Ectodermal cell (in vitro differentiated cells): ENCODE measurements around the gene EIF2AK3. TPM values are rescaled to one million over a fixed set of nuclear protein-coding genes. Genes with fewer than 3 reads are reported as not detected.

ENCODE experiments used
- H3K27ac ChIP-seq: 2 replicates; pipeline ENCODE4 v1.7.0; 2013; ENCODE audit warnings: mild to moderate bottlenecking, low read depth, low read length; ENCODE audit not compliant: insufficient read depth, poor library complexity, severe bottlenecking
- H3K27me3 ChIP-seq: 2 replicates; pipeline ENCODE4 v1.7.0; 2013; ENCODE audit warnings: mild to moderate bottlenecking, low read length; ENCODE audit not compliant: insufficient read depth, control insufficient read depth, poor library complexity, severe bottlenecking
- H3K36me3 ChIP-seq: one replicate; pipeline ENCODE4 v1.7.0; 2013; ENCODE audit warnings: low read length; ENCODE audit not compliant: control insufficient read depth, insufficient read depth
- H3K4me1 ChIP-seq: one replicate; pipeline ENCODE4 v1.7.0; 2013; ENCODE audit warnings: low read length; ENCODE audit not compliant: control insufficient read depth, insufficient read depth
- H3K4me3 ChIP-seq: 2 replicates; pipeline ENCODE4 v1.7.0; 2013; ENCODE audit warnings: low read depth, low read length, control low read depth; ENCODE audit not compliant: insufficient read depth
- H3K9me3 ChIP-seq: 2 replicates; pipeline ENCODE4 v1.7.0; 2013; ENCODE audit warnings: mild to moderate bottlenecking, low read length, moderate library complexity; ENCODE audit not compliant: control insufficient read depth
- WGBS, 2 experiments: methylation state at CpG; one replicate each; pipeline ENCODE4 v1.1.7; 2013; ENCODE audit warnings: missing lambda C conversion rate in 2 of 2; 5-methylcytosine and 5-hydroxymethylcytosine counted together
- polyA plus RNA-seq, 4 experiments: library from polyadenylated mRNA; stranded (reverse); fragments of 50-300 nt; gene quantifications; one replicate each; pipeline ENCODE4 v1.2.3, GENCODE V29; 2013

The EIF2AK3 gene
- 10.6 TPM for polyA plus RNA-seq (2013, experiment 1 of 4)
- polyA plus RNA-seq (2013, experiment 2 of 4): 9.2 TPM
- polyA plus RNA-seq (2013, experiment 3 of 4): 10.6 TPM
- polyA plus RNA-seq (2013, experiment 4 of 4): 12.0 TPM

GRCh38 chr2:88627055-88627855 is at the start of gene EIF2AK3:
Gene EIF2AK3 (minus strand): TSS chr2:88627464. CDS start chr2:88627274, 190 bp downstream.
- WGBS, 2 experiments: 0% methylated on average over 75 of the region's 75 CpGs
- H3K4me3 ChIP-seq: peak within 1 kb of the TSS; percentile 64
- no peaks in the 10 kb centered on the region for H3K36me3 ChIP-seq
- H3K27ac ChIP-seq: peak within 1 kb of the TSS; percentile 97
- peaks cover 4% of the 10 kb centered on the region for H3K4me1 ChIP-seq
- H3K9me3 ChIP-seq: no peaks in the 10 kb centered on the region
- H3K27me3 ChIP-seq: no peaks in the 10 kb centered on the region

DNA sequence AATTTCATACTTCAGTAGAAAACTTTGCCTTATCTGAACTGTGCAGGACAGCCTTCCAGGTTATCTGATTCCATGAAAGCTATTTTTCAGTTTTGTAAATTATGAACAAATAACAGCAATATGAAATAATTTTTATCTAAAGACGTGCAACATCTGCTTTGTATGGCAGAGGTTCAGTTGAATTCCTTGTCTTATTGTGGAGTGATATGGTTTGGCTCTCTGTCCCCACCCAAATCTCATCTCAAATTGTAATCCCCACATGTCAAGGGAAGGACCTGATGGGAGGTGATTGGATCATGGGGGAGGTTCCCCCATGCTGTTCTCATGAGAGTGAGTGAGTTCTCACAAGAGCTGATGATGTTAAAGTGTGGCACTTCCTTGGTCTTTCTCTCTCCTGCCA is 46.1 kb upstream of the EIF2AK3 start:
- 86% methylated on average over 1 of the region's 1 CpG; no CpG with 5 or more reads in 1 of the 2 experiments for WGBS, 2 experiments
- Histone ChIP-seq H3K27me3 (no peaks in the 10 kb centered on the region), H3K9me3 (no peaks in the 10 kb centered on the region), H3K36me3 (no peaks in the 10 kb centered on the region), H3K4me3 (no peak overlapping the region), H3K27ac (no peak overlapping the region), H3K4me1 (no peaks in the 10 kb centered on the region)

DNA sequence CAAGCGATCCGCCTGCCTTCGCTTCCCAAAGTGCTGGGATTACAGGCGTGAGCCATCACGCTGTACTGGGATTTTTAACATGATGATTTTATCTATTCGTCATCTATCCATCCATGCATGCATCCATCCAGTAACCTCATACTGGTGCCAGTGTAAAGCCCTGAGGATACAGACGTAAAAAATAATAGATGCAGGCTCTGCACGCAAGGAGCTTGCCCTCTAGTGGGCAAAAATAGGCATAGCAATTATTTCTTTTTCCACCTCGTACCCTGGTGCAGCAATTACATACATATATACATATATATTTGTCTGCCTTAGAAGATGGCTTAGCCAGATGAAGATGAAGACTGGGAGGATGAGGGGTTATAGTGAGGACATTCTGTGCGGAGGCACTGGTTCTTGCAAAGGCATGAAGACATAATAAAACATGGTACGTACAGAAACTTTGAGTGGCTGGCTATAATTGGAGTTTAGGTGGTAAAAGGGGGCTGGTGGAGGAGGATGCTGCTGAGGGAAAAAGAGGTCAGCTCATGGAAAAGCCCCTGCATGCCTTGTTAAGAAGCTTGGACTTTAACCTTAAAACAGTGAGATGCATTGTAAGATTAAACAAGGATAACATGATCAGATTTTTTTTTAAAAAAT is 44.6 kb upstream of the EIF2AK3 start:
- no peak overlapping the region for H3K4me3 ChIP-seq
- H3K27me3 ChIP-seq: no peaks in the 10 kb centered on the region
- 62 to 63% methylated on average over 10 of the region's 11 CpGs for WGBS, 2 experiments
- no peak overlapping the region for H3K27ac ChIP-seq
- no peaks in the 10 kb centered on the region for H3K36me3 ChIP-seq
- H3K4me1 ChIP-seq: no peaks in the 10 kb centered on the region
- H3K9me3 ChIP-seq: no peaks in the 10 kb centered on the region

DNA sequence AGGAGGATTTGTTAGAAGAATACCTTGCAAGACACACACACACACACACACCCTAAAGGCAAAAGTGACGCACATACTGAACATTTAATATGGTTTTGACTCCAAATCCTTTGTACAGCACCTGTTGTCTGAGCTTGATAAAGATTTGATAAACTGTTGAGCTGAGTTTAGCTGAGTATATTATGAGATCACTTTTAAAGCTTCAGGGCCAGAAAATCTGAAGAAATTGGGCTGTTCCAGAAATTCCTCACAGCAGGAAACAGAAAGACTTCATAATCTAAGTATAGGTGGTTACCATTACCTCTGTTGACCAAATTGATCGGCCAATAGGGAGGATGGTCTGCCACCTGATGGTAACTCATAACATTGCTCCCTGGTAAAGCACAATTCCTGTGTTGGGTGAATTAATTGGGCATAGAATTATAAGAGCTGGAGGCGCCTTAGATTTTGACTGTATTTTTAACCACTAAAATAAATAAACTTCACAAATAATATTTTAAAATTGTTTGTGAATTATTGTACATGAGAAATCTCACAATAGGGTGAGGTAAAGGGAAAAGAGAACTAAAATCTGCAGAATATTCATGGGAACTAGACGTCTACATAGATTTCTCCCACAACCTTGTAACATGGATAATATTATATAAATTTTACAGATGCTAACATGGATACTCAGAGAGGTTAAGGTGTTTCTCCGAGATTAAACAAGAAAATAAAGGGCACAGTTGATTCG is 42.4 kb upstream of the EIF2AK3 start:
- Histone ChIP-seq H3K36me3 (no peaks in the 10 kb centered on the region), H3K27me3 (no peaks in the 10 kb centered on the region), H3K27ac (no peak overlapping the region), H3K9me3 (no peaks in the 10 kb centered on the region), H3K4me1 (no peaks in the 10 kb centered on the region), H3K4me3 (no peak overlapping the region)
- 71% methylated on average over 4 of the region's 6 CpGs for WGBS, 2 experiments

- Histone ChIP-seq H3K9me3 (no peaks in the 10 kb centered on the region), H3K27me3 (no peaks in the 10 kb centered on the region), H3K4me1 (no peaks in the 10 kb centered on the region), H3K36me3 (no peaks in the 10 kb centered on the region), H3K4me3 (no peak overlapping the region), H3K27ac (no peak overlapping the region)
- WGBS, 2 experiments: 97 to 99% methylated on average over 2 of the region's 2 CpGs
These were observed 41.6 kb upstream of the EIF2AK3 start for GRCh38 chr2:88668862-88669261.

DNA sequence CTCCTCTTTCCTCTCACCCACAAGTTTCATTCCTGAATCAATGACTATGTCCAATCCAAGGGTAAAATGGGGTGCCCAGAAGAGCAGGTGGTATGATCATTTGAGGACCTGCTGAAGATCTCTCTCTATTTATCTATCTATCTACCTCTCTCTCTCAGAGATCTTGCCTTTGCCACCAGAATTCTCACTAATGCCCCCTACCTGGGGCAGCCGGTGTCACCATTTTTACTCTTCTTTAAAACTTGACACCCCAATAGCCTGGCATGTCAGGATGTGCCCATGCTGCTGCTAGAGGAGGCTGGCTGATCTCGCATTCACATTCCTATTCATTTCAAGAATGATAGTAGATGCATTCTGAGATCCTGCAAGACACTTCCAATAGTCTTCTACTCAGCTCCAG is 40.0 kb upstream of the EIF2AK3 start:
- Histone ChIP-seq H3K4me1 (no peaks in the 10 kb centered on the region), H3K9me3 (no peaks in the 10 kb centered on the region), H3K4me3 (no peak overlapping the region), H3K36me3 (no peaks in the 10 kb centered on the region), H3K27me3 (no peaks in the 10 kb centered on the region), H3K27ac (no peak overlapping the region)
- 91 to 98% methylated on average over 2 of the region's 2 CpGs for WGBS, 2 experiments

DNA sequence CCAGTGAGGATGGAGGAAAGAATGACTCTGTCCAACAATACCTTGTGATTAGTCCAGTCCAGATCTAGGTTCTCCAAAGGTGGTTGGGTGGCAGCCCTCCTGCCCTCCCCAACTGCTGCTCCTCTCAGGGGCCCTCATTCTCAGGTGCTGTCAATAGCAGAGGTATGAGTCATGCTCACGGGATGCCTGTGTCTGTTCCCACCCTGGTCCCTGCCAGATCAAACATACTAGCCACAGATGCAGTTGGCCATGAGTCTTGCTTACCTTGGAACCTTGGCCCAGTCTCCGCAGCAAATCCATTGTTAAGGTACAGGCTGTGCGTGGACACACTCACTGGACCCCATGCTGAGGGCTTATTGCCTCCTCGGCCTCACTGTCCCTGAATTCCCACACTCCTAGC is 39.3 kb upstream of the EIF2AK3 start:
- Histone ChIP-seq H3K27me3 (no peaks in the 10 kb centered on the region), H3K4me3 (no peak overlapping the region), H3K4me1 (no peaks in the 10 kb centered on the region), H3K36me3 (no peaks in the 10 kb centered on the region), H3K9me3 (no peaks in the 10 kb centered on the region), H3K27ac (no peak overlapping the region)
- 89 to 92% methylated on average over 4 of the region's 4 CpGs for WGBS, 2 experiments

DNA sequence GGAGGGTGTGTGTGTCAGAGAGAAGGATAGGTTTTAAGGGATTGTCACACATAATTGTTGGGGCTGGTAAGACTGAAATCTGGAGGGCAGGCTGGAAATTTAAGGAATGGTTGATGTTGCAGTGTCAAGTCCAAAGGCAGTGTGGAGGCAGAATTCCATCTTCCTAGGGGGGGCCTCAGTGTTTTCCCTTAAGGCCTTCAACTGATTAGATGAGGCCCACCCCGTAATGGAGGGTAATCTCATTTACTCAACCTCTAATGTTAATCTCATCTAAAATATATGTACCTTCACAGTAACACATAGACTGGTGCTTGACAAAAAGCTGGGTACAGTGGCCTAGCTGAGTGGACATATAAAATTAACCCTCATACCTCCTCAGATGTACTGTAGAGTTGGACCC is 33.4 kb upstream of the EIF2AK3 start:
- 95% methylated on average over 1 of the region's 1 CpG; no CpG with 5 or more reads in 1 of the 2 experiments for WGBS, 2 experiments
- Histone ChIP-seq H3K27me3 (no peaks in the 10 kb centered on the region), H3K36me3 (no peaks in the 10 kb centered on the region), H3K4me1 (no peaks in the 10 kb centered on the region), H3K9me3 (no peaks in the 10 kb centered on the region), H3K4me3 (no peak overlapping the region), H3K27ac (no peak overlapping the region)

DNA sequence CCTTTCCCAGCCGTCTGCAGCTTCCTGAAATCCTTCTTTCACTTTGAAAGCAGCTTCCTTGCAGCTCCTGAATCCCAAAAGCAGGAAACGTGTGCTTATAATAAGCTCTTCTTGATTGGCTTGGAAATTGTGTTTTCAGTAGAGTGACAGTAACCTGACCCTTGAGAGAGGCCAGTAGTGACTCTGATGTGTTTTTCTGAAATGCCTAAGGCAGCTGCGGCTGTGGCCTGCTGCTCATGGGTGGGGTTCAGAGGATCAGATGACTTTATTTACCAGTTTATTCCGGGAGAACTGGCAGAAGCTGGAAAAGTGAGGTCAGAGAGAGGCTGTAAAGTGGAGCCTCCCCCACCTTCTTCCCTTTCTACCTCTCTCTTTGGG is 32.3 kb upstream of the EIF2AK3 start:
- Histone ChIP-seq H3K27ac (no peak overlapping the region), H3K27me3 (no peaks in the 10 kb centered on the region), H3K4me3 (no peak overlapping the region), H3K36me3 (no peaks in the 10 kb centered on the region), H3K4me1 (no peaks in the 10 kb centered on the region), H3K9me3 (no peaks in the 10 kb centered on the region)
- WGBS, 2 experiments: 55 to 63% methylated on average over 4 of the region's 4 CpGs
